ENCODE measurements around the gene MTTP.

Gene MTTP

GRCh38 chr4:99670409-99671073, 95.9 kb downstream of the MTTP start:
- no peak for DNase-seq (ENCODE audit: low spot score)

Data from D341Med (cell line).